Endothelial cell of hepatic sinusoid (primary cell): ENCODE results near the gene VWA5B1.

Experiments
- in situ Hi-C: cut with HindIII; loops from 2 replicates; pipeline ENCODE4 v1.10.0; 2017; ENCODE audit warnings: low sequenced_read_pairs

The VWA5B1 gene

DNA sequence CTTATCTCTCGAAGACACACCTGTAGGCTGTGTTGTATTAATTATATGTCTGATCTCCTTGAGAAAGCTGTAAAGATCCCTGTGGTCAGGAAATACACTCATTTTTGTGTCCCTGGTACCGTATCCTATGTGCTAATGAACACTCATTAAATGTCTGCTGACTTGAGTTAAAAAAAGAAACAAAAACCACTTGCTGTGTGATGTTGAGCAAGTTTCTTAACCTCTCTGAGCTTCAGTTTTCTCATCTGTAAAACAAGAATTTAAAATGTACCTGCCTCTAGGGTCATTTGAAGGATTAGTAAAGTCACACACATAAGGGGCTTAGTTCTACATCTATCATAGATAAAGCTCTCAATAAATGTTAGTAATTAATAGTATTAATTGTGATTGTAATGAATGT lies 91.3 kb downstream of the VWA5B1 start:
- in situ Hi-C loops: no loop called here

DNA sequence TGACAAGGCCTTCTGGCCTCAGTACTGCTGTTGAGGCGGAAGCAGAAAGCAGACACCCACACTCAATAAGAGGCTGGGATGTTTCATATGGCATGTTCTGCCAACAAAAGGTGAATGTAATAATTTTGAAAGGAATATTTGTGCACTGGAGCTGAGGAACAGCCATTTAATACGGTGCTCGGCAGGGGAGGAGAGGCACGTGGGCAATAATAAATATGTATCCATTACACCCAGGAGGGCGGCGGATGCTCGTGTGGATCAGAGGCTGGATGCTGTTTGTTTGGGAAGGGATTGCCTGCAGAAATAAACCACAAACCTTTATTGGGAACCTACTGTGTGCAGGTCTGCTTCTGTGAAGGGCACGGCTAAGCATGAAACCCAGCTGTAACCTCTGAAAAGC lies 92.0 kb downstream of the VWA5B1 start:
- in situ Hi-C loops: no loop called here

DNA sequence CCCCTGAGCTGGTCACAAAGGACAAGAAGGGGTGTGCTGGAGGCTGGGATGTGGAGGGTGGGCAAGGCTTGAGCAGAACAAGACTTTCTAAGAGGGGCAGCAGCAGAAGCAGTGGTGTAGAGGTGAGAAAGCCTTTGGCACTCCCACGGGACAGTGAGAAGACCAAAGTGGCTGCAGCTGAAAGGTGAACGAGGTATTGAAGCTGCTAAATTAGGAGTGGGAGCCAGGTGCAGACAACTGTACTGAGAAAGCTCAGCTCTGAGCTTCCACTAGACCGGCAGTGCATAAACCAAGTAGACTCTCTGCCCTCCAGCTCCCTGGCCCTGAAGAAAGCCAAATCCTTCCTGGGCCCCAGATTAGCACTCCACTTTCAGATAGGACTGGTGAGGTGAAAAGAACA lies 93.0 kb downstream of the VWA5B1 start:
- in situ Hi-C loops: no loop called here

DNA sequence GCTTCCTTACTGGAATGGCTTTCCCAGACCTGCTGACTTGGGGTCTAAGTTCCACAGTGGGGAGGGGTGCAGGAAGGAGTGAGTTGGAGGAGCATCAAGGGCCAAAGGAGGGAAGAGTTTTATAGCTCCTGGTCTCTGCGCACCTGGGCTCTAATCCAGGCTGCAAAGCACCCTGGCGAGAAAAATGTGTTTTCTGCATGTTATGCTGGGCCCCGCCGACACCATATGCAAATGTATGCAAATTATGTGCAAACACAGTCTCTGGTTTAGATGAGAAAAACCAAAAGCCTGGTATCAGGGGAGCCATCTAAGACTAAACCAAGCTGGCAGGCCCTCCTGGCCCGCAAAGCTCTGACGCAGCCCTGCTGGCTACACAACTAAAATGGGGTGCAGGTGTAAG lies 95.0 kb downstream of the VWA5B1 start:
- in situ Hi-C loops: loop anchor here (5.0 kb wide), 1 partner anchor 33 kb away; no protein-coding TSS in a partner anchor

DNA sequence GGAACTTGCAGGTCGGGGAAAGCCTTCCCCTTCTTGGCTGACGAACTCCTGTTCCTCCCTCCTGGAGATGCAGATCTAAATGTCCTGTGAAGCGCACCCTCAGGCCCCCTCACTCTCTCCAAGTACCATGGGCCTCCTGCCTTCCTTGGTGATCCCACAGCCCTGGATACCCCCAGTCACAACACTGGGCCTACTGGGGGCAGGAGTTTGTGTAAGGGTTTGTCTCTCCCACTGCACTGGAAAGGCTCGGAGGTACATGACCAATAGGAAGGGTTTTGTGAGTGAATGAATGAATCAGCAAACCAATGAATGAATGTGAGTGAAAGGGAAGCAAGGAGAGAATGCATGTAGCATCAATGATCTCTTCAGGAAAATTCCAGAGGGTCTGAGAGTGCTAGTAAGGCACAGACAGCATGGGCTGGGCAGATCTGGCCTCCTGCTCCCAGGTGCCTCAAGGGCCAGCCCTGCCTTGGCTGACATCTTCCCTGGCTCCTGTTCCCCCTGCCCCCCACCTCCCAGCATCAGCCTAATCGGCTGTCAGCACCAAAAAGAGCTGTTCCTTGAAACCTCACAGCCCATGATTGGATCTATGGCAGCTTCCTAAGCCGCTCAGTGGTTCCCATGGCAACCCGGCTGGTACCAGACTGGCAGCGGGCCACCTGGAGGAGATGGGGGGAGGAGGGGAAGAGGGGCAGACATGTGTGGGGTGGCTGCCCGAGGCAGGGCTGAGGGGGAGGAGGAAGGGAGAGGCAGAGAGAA lies 95.8 kb downstream of the VWA5B1 start:
- in situ Hi-C loops: loop anchor here (5.0 kb wide), 1 partner anchor 34 kb away; no protein-coding TSS in a partner anchor

DNA sequence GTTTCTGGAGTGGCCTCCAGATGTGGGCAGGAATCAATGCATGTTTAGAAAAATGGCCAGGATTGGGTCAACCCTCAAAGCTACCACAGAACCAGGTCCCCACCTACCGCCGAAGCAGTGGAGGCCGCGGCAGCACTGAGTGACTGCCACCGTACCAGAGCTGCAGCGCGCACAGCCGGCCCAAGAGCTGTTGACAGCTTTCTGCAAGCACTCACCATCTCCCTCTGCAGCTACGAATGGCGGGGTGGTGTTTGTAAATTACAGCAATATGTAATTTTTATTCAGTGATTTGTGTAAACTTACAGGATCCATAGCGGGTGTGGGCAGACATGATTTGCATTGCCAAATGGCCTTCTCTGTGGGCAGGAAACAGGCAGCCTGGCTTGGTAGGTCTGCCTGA lies 98.9 kb downstream of the VWA5B1 start:
- in situ Hi-C loops: loop anchor here (5.0 kb wide), 1 partner anchor 37 kb away; no protein-coding TSS in a partner anchor

DNA sequence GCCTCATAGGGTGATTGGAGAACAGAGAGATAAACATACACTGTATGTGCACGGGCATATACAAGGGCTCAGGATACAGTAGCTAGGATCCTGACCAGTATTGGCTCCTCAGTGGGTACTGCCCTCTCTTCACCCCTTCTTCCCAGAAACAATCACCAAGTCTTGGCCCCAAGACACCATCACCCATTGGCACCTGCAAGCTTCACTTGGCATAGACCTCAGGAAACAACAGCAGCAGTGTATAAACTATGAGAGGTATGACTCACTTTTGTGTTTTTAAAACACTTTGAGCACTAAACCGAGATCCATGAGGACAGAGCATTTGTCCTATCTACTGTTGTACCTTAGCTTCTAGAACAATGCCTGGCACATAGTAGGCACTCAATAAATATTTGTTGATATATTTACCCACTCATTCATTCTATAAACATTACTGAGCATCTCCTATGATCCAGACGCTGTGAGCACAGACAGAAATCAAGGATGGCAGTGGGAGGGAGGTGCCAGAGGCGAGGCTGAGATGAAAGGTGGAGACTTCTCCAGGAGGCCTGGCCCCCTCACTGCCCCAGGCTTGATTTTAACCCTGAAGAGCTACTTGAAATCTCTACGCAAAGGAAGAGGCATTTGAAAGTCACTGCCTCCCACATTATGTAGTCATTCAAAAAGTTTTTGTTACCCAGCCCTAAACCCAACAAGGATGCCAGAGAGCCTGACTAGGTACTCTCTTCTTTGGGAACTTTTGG lies 100.1 kb downstream of the VWA5B1 start:
- in situ Hi-C loops: no loop called here

DNA sequence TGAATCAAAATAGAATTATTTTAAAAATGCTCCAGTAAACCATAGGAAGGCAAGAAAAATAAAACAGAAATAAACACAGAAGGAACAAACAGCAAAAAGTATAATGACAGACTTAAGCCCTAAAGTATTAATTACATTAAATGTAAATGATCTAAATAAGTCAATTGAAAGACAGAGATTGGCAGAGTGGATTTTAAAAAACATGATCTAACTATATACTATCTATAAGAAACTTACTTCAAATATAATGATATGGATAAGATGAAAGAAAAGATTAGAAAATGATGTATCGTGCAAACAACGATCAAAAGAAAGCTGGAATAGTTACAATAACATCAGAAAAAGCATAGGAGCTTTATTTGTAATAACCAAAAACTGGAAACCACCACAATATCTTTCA lies 104.6 kb downstream of the VWA5B1 start:
- in situ Hi-C loops: no loop called here

DNA sequence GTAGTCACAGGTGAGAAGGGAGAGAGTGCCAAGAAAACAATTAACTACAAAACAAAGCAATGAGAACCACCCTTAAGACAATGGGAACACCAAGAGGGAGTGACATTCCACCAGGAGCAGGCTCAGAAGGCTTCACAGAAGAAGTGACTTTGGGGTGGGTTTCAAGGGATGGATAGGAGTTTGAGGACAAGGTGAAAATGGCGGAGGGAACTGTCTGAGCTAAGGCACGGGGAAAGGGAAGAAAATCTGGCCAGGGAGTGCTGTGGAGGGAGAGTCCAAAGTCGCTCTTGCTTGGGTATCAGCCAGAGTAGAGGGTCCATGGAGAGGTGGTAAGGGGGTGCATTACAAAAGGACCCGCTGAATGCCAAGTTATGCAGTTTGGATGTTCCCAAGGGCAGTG lies 108.1 kb downstream of the VWA5B1 start:
- in situ Hi-C loops: no loop called here

DNA sequence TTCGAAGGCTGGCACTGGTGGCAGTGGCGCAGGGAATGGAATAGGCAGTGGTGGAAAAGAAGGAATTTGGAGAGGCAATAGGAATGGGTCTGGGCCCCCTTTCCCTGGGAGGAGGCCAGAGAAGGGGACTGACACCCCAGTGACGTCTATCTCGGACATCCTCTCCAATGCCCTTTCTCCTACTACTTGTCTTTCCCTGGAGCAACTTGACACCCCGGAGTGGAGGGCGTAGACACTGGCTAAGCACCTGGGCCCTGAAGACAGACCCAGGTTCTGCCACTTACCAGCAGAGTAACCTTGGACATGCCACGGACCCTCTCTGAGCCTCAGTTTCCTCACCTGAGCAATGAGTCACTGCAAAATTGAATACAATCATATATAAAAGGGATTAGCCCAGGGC lies 108.5 kb downstream of the VWA5B1 start:
- in situ Hi-C loops: no loop called here

DNA sequence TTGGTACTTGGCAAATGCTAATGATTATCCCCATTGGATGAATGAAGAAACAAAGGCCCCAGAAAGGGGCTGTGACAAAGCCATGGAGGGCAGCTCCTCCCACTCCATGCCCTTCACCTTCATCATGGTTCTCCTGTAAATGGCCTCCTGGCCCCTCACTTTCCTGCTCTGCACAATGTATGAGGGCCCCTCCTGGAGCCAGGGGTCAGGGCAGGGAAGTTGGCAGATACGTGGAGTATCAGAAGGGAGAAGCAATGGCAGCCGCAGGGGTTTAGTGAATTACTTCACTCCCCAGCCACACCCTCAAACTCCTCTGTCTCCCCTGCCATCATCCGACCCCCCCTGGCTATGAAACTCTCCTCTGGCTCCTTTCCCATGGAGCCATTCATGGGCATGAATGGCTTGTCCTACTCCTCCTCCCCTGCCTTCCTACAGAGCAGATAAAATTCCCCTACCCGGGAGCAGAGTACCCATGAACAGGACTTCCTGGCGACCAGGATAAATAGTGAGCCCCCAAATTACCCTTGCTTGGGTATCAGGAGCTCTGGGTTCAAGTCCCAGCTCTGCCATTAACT lies 109.0 kb downstream of the VWA5B1 start:
- in situ Hi-C loops: loop anchor here (5.0 kb wide), 1 partner anchor 38 kb away; no protein-coding TSS in a partner anchor

DNA sequence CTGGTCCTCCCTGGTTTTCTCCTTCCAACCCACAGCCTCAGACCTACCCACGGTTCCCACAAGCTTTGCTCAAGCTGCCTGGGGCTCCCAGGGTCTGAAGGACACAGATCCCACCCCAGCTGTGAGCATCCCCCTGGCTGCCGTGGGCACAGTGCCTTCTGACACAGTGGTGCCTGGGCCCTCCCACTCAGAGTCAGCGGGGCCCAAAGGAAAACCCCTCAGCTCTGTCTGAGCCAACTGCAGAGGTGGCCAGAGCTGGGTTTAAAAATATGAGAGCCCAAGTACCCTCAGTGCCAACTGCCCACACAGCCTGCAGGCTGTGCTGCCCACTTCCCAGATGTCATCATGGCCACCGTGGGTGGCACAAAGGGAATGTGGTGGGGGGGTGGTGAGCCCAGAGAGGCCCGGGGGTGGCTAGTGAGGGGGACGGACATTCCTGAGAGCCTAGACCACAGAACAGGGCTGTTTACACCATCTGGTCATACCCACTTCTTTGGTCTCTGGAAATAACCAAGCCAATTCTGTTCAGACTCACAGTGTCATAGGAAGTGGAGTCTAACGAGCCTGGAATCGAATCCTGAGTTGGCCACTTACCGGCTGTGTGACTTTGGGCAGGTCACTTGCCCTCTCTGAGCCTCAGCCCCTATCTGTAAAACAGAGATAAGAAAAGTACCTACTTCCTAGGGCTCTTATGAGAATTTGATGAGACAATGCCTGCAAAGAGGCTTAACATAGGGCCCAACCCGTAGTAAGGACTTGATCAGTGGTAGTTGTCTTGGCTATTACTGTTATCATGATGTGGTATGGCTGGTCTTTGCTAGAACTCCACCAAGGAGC lies 109.9 kb downstream of the VWA5B1 start:
- in situ Hi-C loops: loop anchor here (5.0 kb wide), 1 partner anchor 37 kb away; no protein-coding TSS in a partner anchor

DNA sequence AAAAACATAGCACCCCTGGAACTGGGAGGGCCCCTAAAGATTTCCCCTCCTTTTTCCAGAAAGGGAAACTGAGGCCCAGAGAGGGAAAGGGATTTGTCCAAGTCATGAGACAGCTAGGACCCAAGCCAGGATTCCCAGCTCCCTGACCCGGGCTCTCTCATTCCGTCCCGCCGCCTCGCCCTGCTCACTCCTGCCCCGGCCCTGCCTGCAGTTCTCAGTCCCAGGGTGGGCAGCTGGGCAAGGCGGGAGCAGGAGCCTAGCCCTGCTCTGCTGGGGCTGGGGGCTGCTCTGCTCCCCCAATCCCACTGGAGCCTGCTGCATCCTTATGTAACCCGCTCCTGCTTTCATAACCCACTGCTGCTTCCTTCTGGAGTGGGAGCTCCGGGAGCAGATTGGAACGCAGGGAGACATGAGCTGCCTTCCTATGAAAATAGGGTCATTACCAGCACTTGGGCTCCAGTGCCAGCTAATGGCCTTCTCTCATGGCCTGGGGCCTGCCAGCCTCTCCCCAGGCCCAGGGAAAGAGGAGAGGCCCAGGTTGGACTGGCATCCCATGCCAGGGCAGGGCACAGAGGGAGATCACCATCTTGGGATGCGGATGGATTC lies 110.8 kb downstream of the VWA5B1 start:
- in situ Hi-C loops: loop anchor here (5.0 kb wide), 1 partner anchor 36 kb away; no protein-coding TSS in a partner anchor

DNA sequence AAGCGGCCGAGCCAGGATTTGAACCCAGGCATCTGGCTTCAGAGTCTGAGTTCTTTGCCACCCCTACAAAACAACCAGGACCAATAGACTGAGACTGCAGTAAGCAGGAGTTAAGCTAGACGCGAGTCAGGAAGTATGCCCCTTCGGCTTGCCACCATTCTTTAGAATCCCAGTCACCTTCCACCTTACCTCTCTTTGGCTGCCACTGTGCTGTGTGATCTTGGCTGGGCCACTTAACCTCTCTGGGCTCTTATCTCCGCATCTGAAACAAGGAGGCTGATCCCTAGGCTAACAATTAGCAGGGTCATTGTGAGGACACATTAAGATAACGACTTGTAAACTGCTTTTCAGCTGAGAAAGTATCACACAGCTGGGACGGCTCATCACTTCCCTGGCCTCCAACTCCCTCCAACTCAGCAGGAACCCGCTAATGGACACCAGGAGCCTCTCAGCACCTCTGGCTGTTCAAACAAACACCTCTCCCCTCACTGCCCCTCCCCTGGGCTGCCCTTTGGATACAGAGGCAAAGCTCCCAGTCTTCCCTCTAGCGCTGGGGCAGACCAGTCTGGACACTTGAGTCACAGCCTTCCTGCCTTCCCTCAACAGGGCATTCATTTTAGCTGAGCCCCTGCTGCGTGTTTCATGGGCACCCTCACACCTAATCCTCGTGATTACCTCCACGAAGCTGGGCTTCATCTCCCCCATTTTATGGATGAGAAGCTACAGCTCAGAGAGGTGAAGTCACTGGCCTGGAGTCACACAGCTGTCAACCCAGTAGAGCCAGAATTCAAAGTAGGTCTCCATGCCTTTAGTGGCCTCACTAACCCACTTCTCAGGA lies 112.1 kb downstream of the VWA5B1 start:
- in situ Hi-C loops: loop anchor here (5.0 kb wide), 1 partner anchor 34 kb away; no protein-coding TSS in a partner anchor

DNA sequence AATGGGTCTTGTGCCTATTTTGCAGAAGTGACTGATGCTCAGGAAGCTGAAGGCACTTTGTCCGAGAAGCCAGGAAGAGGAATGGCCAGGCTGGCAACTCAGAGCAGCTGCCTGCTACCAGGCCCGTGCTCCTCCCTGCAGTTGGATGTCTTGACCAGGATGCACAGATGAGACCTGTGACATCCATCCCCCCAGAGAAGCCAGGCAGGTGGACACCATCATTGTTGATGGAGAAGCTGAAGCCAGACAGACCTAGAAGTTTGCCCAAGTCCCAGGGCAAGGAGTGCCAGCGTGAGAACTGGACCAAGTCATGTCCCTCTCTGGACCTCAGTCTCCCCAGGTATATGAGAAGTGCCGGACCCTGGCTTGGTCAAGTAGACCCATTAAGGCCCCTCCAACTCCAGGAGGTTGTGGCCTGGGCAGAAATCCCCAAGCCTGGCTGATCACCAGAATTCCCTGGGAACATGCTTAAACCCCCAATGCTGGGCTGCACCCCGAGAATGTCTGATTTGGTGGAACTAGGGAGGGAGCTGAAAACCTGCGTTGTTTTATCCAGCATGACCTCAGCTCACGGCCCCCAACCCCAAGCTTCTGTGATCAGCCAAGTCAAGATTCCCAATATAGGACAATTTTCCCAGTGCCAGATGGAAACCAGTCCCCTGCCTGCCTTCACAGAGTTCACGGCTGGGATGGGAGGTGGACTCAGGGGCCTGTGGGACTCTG lies 112.9 kb downstream of the VWA5B1 start:
- in situ Hi-C loops: loop anchor here (5.0 kb wide), 1 partner anchor 34 kb away; no protein-coding TSS in a partner anchor

DNA sequence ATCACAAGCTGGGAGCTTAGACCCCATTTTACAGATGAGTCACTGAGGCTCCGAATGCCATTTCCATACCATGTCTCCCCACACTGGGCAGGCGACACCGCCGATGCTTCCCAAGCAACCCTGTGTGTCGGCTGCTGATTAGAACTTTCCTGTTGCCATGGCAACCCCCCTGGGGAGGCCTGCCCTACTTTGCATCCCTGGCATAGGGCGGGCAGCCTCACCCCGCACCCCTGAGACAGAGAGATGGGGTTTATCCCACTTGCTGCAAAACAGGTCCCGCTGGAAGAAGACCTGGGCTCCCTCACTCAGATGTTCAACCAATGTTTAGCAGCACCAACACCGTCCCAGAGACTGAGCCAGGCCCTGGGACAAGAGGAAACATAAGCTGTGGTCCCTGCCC lies 113.8 kb downstream of the VWA5B1 start:
- in situ Hi-C loops: loop anchor here (5.0 kb wide), 1 partner anchor 33 kb away; no protein-coding TSS in a partner anchor
